Activated naive CD8-positive, alpha-beta T cell treated with anti-CD3 and anti-CD28 coated beads, Interleukin-2, amount 50 U/mL, for 24 hours (primary cell): ENCODE measurements around the gene FBXL13.
"Not testable (repeated sequence)": the region's sequence is repeated elsewhere in the genome, so short reads cannot be mapped to it uniquely, and the experiment has no call there.

Source experiments
- ATAC-seq: fragments of 150-1000 bp; cut with Tn5 transposase; one replicate; pipeline ENCODE4 v1.10.0; 2021
- DNase-seq: peaks from one replicate; pipeline ENCODE4 v3.0.0; 2021
- H3K27ac Mint-ChIP-seq: one replicate; pipeline ENCODE4 v1.8.0; 2021; ENCODE audit warnings: mild to moderate bottlenecking, mixed read lengths
- H3K27me3 Mint-ChIP-seq: one replicate; pipeline ENCODE4 v1.8.0; 2021; ENCODE audit warnings: mixed read lengths
- H3K36me3 Mint-ChIP-seq: one replicate; pipeline ENCODE4 v1.8.0; 2021; ENCODE audit warnings: low read depth, mixed read lengths
- H3K4me1 Mint-ChIP-seq: one replicate; pipeline ENCODE4 v1.8.0; 2021; ENCODE audit warnings: mixed read lengths
- H3K4me3 Mint-ChIP-seq: one replicate; pipeline ENCODE4 v1.8.0; 2021; ENCODE audit warnings: mild to moderate bottlenecking, moderate library complexity, mixed read lengths
- H3K9me3 Mint-ChIP-seq: one replicate; pipeline ENCODE4 v1.8.0; 2021; ENCODE audit warnings: mixed read lengths

FBXL13 gene

GRCh38 chr7:103023578-103023977 lies 51.0 kb downstream of the FBXL13 start:
- not testable (repeated sequence) for H3K4me1 Mint-ChIP-seq, H3K27me3 Mint-ChIP-seq, H3K4me3 Mint-ChIP-seq, DNase-seq, ATAC-seq, H3K27ac Mint-ChIP-seq
- Mint-ChIP-seq H3K36me3 (peaks cover 12% of the 10 kb centered on the region), H3K9me3 (peaks cover 15% of the 10 kb centered on the region)

- not testable (repeated sequence) for H3K4me3 Mint-ChIP-seq, ATAC-seq, DNase-seq, H3K27ac Mint-ChIP-seq, H3K27me3 Mint-ChIP-seq, H3K4me1 Mint-ChIP-seq
- Mint-ChIP-seq H3K9me3 (peaks cover 19% of the 10 kb centered on the region), H3K36me3 (peaks cover 18% of the 10 kb centered on the region)
Observed at GRCh38 chr7:103021490-103021889, 53.1 kb downstream of the FBXL13 start.

GRCh38 chr7:103020876-103021275 lies 53.7 kb downstream of the FBXL13 start:
- not testable (repeated sequence) for H3K27ac Mint-ChIP-seq

GRCh38 chr7:103018295-103018694 lies 56.3 kb downstream of the FBXL13 start:
- peaks cover 29% of the 10 kb centered on the region for H3K9me3 Mint-ChIP-seq

More at GRCh38 chr7:103020876-103021275, 53.7 kb downstream of the FBXL13 start:
- peaks cover 22% of the 10 kb centered on the region for H3K9me3 Mint-ChIP-seq
- H3K36me3 Mint-ChIP-seq = peaks cover 18% of the 10 kb centered on the region
- DNase-seq, H3K4me3 Mint-ChIP-seq, H3K4me1 Mint-ChIP-seq, ATAC-seq, H3K27me3 Mint-ChIP-seq: not testable (repeated sequence)

GRCh38 chr7:103011650-103012049 lies 62.9 kb downstream of the FBXL13 start:
- Mint-ChIP-seq H3K9me3 (peaks cover 10% of the 10 kb centered on the region), H3K27me3 (no peaks in the 10 kb centered on the region), H3K36me3 (peaks cover 4% of the 10 kb centered on the region), H3K4me1 (peaks cover 2% of the 10 kb centered on the region), H3K27ac (no peak overlapping the region), H3K4me3 (no peak overlapping the region)
- ATAC-seq (no peak), DNase-seq (no peak)

More at GRCh38 chr7:103018295-103018694, 56.3 kb downstream of the FBXL13 start:
- not testable (repeated sequence) for ATAC-seq, H3K27ac Mint-ChIP-seq, DNase-seq, H3K4me3 Mint-ChIP-seq, H3K27me3 Mint-ChIP-seq, H3K4me1 Mint-ChIP-seq
- H3K36me3 Mint-ChIP-seq = peaks cover 22% of the 10 kb centered on the region

GRCh38 chr7:103010211-103010610 lies 64.4 kb downstream of the FBXL13 start:
- H3K27ac Mint-ChIP-seq = no peak overlapping the region
- H3K4me3 Mint-ChIP-seq = no peak overlapping the region

GRCh38 chr7:103009466-103010185 lies 65.0 kb downstream of the FBXL13 start:
- no peak for ATAC-seq
- H3K9me3 Mint-ChIP-seq = no peaks in the 10 kb centered on the region
- peaks cover 2% of the 10 kb centered on the region for H3K4me1 Mint-ChIP-seq
- H3K4me3 Mint-ChIP-seq = no peak overlapping the region
- DNase-seq = no peak
- no peaks in the 10 kb centered on the region for H3K27me3 Mint-ChIP-seq
- H3K36me3 Mint-ChIP-seq = peaks cover 8% of the 10 kb centered on the region
- H3K27ac Mint-ChIP-seq = no peak overlapping the region

More at GRCh38 chr7:103010211-103010610, 64.4 kb downstream of the FBXL13 start:
- Mint-ChIP-seq H3K4me1 (peaks cover 2% of the 10 kb centered on the region), H3K27me3 (no peaks in the 10 kb centered on the region), H3K36me3 (peaks cover 6% of the 10 kb centered on the region), H3K9me3 (peaks cover 4% of the 10 kb centered on the region)
- ATAC-seq (no peak), DNase-seq (no peak)

GRCh38 chr7:103003004-103003403 lies 71.6 kb downstream of the FBXL13 start:
- Mint-ChIP-seq H3K36me3 (peaks cover 22% of the 10 kb centered on the region), H3K4me1 (no peaks in the 10 kb centered on the region), H3K4me3 (no peak overlapping the region), H3K9me3 (peaks cover 25% of the 10 kb centered on the region), H3K27ac (no peak overlapping the region), H3K27me3 (no peaks in the 10 kb centered on the region)
- ATAC-seq (no peak), DNase-seq (no peak)

GRCh38 chr7:103001210-103001609 lies 73.4 kb downstream of the FBXL13 start:
- DNase-seq = no peak
- no peaks in the 10 kb centered on the region for H3K4me1 Mint-ChIP-seq
- no peak overlapping the region for H3K4me3 Mint-ChIP-seq
- no peak overlapping the region for H3K27ac Mint-ChIP-seq
- H3K36me3 Mint-ChIP-seq = peaks cover 22% of the 10 kb centered on the region
- ATAC-seq = no peak
- peaks cover 25% of the 10 kb centered on the region for H3K9me3 Mint-ChIP-seq
- no peaks in the 10 kb centered on the region for H3K27me3 Mint-ChIP-seq

- Mint-ChIP-seq H3K27ac (no peak overlapping the region), H3K27me3 (no peaks in the 10 kb centered on the region), H3K4me1 (peaks cover 6% of the 10 kb centered on the region), H3K9me3 (peaks cover 11% of the 10 kb centered on the region), H3K36me3 (peaks cover 6% of the 10 kb centered on the region), H3K4me3 (no peak overlapping the region)
- DNase-seq (no peak), ATAC-seq (no peak)
Observed at GRCh38 chr7:102996957-102997356, 77.6 kb downstream of the FBXL13 start.

GRCh38 chr7:102995609-102996008 lies 79.0 kb downstream of the FBXL13 start:
- H3K9me3 Mint-ChIP-seq, H3K27ac Mint-ChIP-seq, ATAC-seq, DNase-seq, H3K4me3 Mint-ChIP-seq, H3K27me3 Mint-ChIP-seq, H3K4me1 Mint-ChIP-seq, H3K36me3 Mint-ChIP-seq: not testable (repeated sequence)

GRCh38 chr7:102994567-102994966 lies 80.0 kb downstream of the FBXL13 start:
- no peak for ATAC-seq

GRCh38 chr7:102993718-102994029 lies 80.9 kb downstream of the FBXL13 start:
- H3K4me3 Mint-ChIP-seq = no peak overlapping the region
- no peaks in the 10 kb centered on the region for H3K27me3 Mint-ChIP-seq

More at GRCh38 chr7:102994567-102994966, 80.0 kb downstream of the FBXL13 start:
- peaks cover 6% of the 10 kb centered on the region for H3K4me1 Mint-ChIP-seq
- no peaks in the 10 kb centered on the region for H3K36me3 Mint-ChIP-seq
- no peaks in the 10 kb centered on the region for H3K27me3 Mint-ChIP-seq
- H3K27ac Mint-ChIP-seq = no peak overlapping the region
- DNase-seq = no peak
- H3K4me3 Mint-ChIP-seq = no peak overlapping the region
- H3K9me3 Mint-ChIP-seq = peaks cover 2% of the 10 kb centered on the region

GRCh38 chr7:102992938-102993717 lies 81.5 kb downstream of the FBXL13 start:
- H3K36me3 Mint-ChIP-seq = no peaks in the 10 kb centered on the region
- H3K4me1 Mint-ChIP-seq = peaks cover 9% of the 10 kb centered on the region
- no peaks in the 10 kb centered on the region for H3K27me3 Mint-ChIP-seq
- no peak overlapping the region for H3K27ac Mint-ChIP-seq
- DNase-seq (no peak), ATAC-seq (no peak)
- no peaks in the 10 kb centered on the region for H3K9me3 Mint-ChIP-seq
- H3K4me3 Mint-ChIP-seq = no peak overlapping the region

More at GRCh38 chr7:102993718-102994029, 80.9 kb downstream of the FBXL13 start:
- H3K9me3 Mint-ChIP-seq = no peaks in the 10 kb centered on the region
- H3K4me1 Mint-ChIP-seq = peaks cover 9% of the 10 kb centered on the region
- no peak overlapping the region for H3K27ac Mint-ChIP-seq
- H3K36me3 Mint-ChIP-seq = no peaks in the 10 kb centered on the region
- no peak for ATAC-seq
- no peak for DNase-seq

- DNase-seq (no peak), ATAC-seq (no peak)
- Mint-ChIP-seq H3K9me3 (no peaks in the 10 kb centered on the region), H3K27me3 (no peaks in the 10 kb centered on the region), H3K4me3 (no peak overlapping the region), H3K36me3 (no peaks in the 10 kb centered on the region), H3K27ac (no peak overlapping the region), H3K4me1 (peaks cover 9% of the 10 kb centered on the region)
Observed at GRCh38 chr7:102992509-102992937, 82.1 kb downstream of the FBXL13 start.
